HCT116 (cell line): ENCODE data around the gene ZHX3. TPM values are rescaled to one million over a fixed set of nuclear protein-coding genes. Genes with fewer than 3 reads are reported as not detected.

ENCODE experiments used
- ATAC-seq: fragments of 200-7000 bp; cut with Tn5 transposase; 2 replicates; pipeline ENCODE4 v1.9.1; 2020; ENCODE audit warnings: mild to moderate bottlenecking, moderate library complexity
- BruUV-seq: library from RNA; stranded (reverse); fragments of 400-500 nt; replicated peaks from 2 replicates; lab custom pipeline; 2021; lab: Mats Ljungman, UMichigan
- CTCF ChIA-PET: fragments of 300-600 bp; sonication (Branson Sonifier 250); formaldehyde crosslinking; loops from one replicate; lab custom pipeline; 2021; ENCODE audit warnings: antibody characterized with exemption; lab: Charles Lee
- POLR2A ChIA-PET: fragments of 300-600, 350-600 bp; sonication (Branson Sonifier 250); formaldehyde crosslinking; loops from one replicate; lab custom pipeline; 2021; ENCODE audit warnings: antibody characterized with exemption; lab: Charles Lee
- RAD21 ChIA-PET, 2 experiments: fragments of 300-600 bp; sonication (Branson Sonifier 250); formaldehyde crosslinking; loops; one replicate each; lab custom pipeline; 2023; ENCODE audit warnings: low total read pairs in 2 of 2; ENCODE audit not compliant: uncharacterized antibody in 2 of 2, unreplicated experiment in 2 of 2, low non-redundant PET in 1 of 2; lab: Charles Lee
- DNase-seq: peaks from one replicate; pipeline ENCODE4 v3.0.0-alpha.2; 2010; ENCODE audit warnings: low read depth, low spot score
- H2AFZ ChIP-seq: fragments of 200-600 bp; shearing (Covaris generic), sonication (generic); 2 replicates; pipeline ENCODE4 v1.6.1; 2017; ENCODE audit warnings: low read depth, mixed run types, mixed read lengths, antibody characterized with exemption, low read length; ENCODE audit not compliant: poor library complexity, severe bottlenecking
- H3K27ac ChIP-seq: 2 replicates; pipeline ENCODE4 v1.5.1; 2012; ENCODE audit warnings: low read depth, low read length
- H3K27me3 ChIP-seq: fragments of 200-600 bp; sonication (generic); 2 replicates; pipeline ENCODE4 v1.6.1; 2016; ENCODE audit warnings: mixed run types, low read length, mixed read lengths; ENCODE audit not compliant: insufficient read depth
- H3K36me3 ChIP-seq, 2 experiments: fragments of 200-500 bp in 1 of 2; fragments of 200-600 bp in 1 of 2; sonication (Bioruptor generic) in 1 of 2; sonication (generic) in 1 of 2; 2 replicates each; pipeline versions ENCODE4 v1.5.1 to v1.6.1; 2014 to 2016; ENCODE audit warnings: low read length in 2 of 2, inconsistent platforms in 1 of 2, mixed read lengths in 1 of 2, mixed run types in 1 of 2; ENCODE audit not compliant: insufficient read depth in 2 of 2, control insufficient read depth in 1 of 2
- H3K4me1 ChIP-seq, 2 experiments: fragments of 200-600 bp in 1 of 2; sonication (generic) in 1 of 2; 2 replicates each; pipeline versions ENCODE4 v1.5.1 to v1.6.1; 2012 to 2017; ENCODE audit warnings: low read length in 2 of 2, inconsistent platforms in 1 of 2, mild to moderate bottlenecking in 1 of 2, mixed read lengths in 1 of 2, mixed run types in 1 of 2, moderate library complexity in 1 of 2; ENCODE audit not compliant: insufficient read depth in 2 of 2, control insufficient read depth in 1 of 2
- H3K4me2 ChIP-seq: fragments of 200-600 bp; sonication (generic); 2 replicates; pipeline ENCODE4 v1.6.1; 2017; ENCODE audit warnings: mixed run types, low read length, mixed read lengths
- H3K4me3 ChIP-seq, 2 experiments: fragments of 200-600 bp in 1 of 2; sonication (generic) in 1 of 2; replicated peaks in 1 of 2; 2 replicates each; pipeline ENCODE4 v1.5.1; 2011 to 2016; ENCODE audit warnings: low read length in 2 of 2, control low read depth in 1 of 2, low read depth in 1 of 2, mild to moderate bottlenecking in 1 of 2, mixed read lengths in 1 of 2, mixed run types in 1 of 2
- H3K79me2 ChIP-seq: fragments of 200-600 bp; sonication (generic); 2 replicates; pipeline ENCODE4 v1.6.1; 2017; ENCODE audit warnings: mild to moderate bottlenecking, mixed run types, low read length, moderate library complexity, mixed read lengths; ENCODE audit not compliant: insufficient read depth
- H3K9ac ChIP-seq: fragments of 200-600 bp; sonication (generic); 2 replicates; pipeline ENCODE4 v1.6.1; 2016; ENCODE audit warnings: low read length, mixed read lengths
- H3K9me2 ChIP-seq: fragments of 200-600 bp; sonication (generic), shearing (Covaris generic); 2 replicates; pipeline ENCODE4 v1.6.1; 2017; ENCODE audit warnings: mixed run types, mild to moderate bottlenecking, moderate library complexity; ENCODE audit not compliant: insufficient read depth
- H3K9me3 ChIP-seq, 2 experiments: fragments of 200-500 bp in 1 of 2; fragments of 200-600 bp in 1 of 2; sonication (Bioruptor generic) in 1 of 2; sonication (generic) in 1 of 2; 2 replicates each; pipeline ENCODE4 v1.6.1; 2014 to 2017; ENCODE audit warnings: low read length in 2 of 2, mixed read lengths in 2 of 2, inconsistent platforms in 1 of 2, low read depth in 1 of 2, mild to moderate bottlenecking in 1 of 2, mixed run types in 1 of 2, moderate library complexity in 1 of 2; ENCODE audit not compliant: control insufficient read depth in 1 of 2, insufficient read depth in 1 of 2
- H4K20me1 ChIP-seq: fragments of 200-600 bp; sonication (generic), shearing (Covaris generic); 2 replicates; pipeline ENCODE4 v1.6.1; 2017; ENCODE audit warnings: mixed run types, mild to moderate bottlenecking, moderate library complexity; ENCODE audit not compliant: insufficient read depth
- ATF3 ChIP-seq: IDR thresholded peaks from 2 replicates; pipeline ENCODE4 v1.6.1; 2012
- CTCF ChIP-seq, 3 experiments: fragments of 200-600 bp in 1 of 3; sonication (generic) in 1 of 3; IDR thresholded peaks in 2 of 3; conservative IDR thresholded peaks in 1 of 3; 2 replicates each; pipeline ENCODE4 v1.5.1; 2012 to 2017; ENCODE audit warnings: low read depth in 2 of 3, low read length in 2 of 3, antibody characterized with exemption in 1 of 3, borderline replicate concordance in 1 of 3, control low read depth in 1 of 3, mild to moderate bottlenecking in 1 of 3, mixed read lengths in 1 of 3, mixed run types in 1 of 3, moderate library complexity in 1 of 3; ENCODE audit not compliant: insufficient read depth in 1 of 3
- EGR1 ChIP-seq: IDR thresholded peaks from 2 replicates; pipeline ENCODE4 v1.6.1; 2012; ENCODE audit warnings: low read depth
- ELF1 ChIP-seq: IDR thresholded peaks from 2 replicates; pipeline ENCODE4 v1.6.1; 2012; ENCODE audit warnings: low read depth, borderline replicate concordance
- EZH2phosphoT487 ChIP-seq: fragments of 200-600 bp; IDR thresholded peaks from 2 replicates; pipeline ENCODE4 v1.6.1; 2018; ENCODE audit warnings: antibody characterized with exemption, borderline replicate concordance
- FOSL1 ChIP-seq: IDR thresholded peaks from 2 replicates; pipeline ENCODE4 v1.6.1; 2012; ENCODE audit warnings: low read depth
- MAX ChIP-seq: IDR thresholded peaks from 2 replicates; pipeline ENCODE4 v1.6.1; 2012
- POLR2A ChIP-seq: IDR thresholded peaks from 2 replicates; pipeline ENCODE4 v1.7.0; 2011; ENCODE audit warnings: borderline replicate concordance; ENCODE audit not compliant: insufficient read depth, insufficient read length; ENCODE audit errors: extremely low read depth
- POLR2AphosphoS5 ChIP-seq: IDR thresholded peaks from 2 replicates; pipeline ENCODE4 v1.6.1; 2011; ENCODE audit warnings: mild to moderate bottlenecking, low read depth, low read length, moderate library complexity
- REST ChIP-seq: IDR thresholded peaks from 2 replicates; pipeline ENCODE4 v1.6.1; 2012; ENCODE audit warnings: low read depth
- SIN3A ChIP-seq: IDR thresholded peaks from 2 replicates; pipeline ENCODE4 v1.6.1; 2012; ENCODE audit warnings: low read depth
- SP1 ChIP-seq: IDR thresholded peaks from 2 replicates; pipeline ENCODE4 v1.6.1; 2012; ENCODE audit warnings: low read depth
- SRF ChIP-seq: IDR thresholded peaks from 2 replicates; pipeline ENCODE4 v1.6.1; 2012; ENCODE audit warnings: low read depth
- ZFX ChIP-seq: fragments of 450-650 bp; IDR thresholded peaks from 2 replicates; pipeline ENCODE4 v1.6.1; 2017
- ZNF274 ChIP-seq: fragments of 200-500 bp; sonication (Bioruptor generic); IDR thresholded peaks from 2 replicates; pipeline ENCODE4 v1.6.1; 2014; ENCODE audit warnings: mild to moderate bottlenecking, low read depth, low read length, inconsistent platforms
- intact Hi-C: fragments of 100-400 bp; cut with micrococcal nuclease; formaldehyde crosslinking; loops from 2 replicates; pipeline ENCODE4 v1.10.0; 2022
- total RNA-seq: library from RNA; stranded (reverse); gene quantifications from one replicate; pipeline ENCODE4 v1.2.1, GENCODE V29; 2021; ENCODE audit not compliant: unreplicated experiment

Gene ZHX3
- total RNA-seq, 1 experiment from 2014 or later: 13.3 TPM

- no TSS peak for BruUV-seq
- Histone ChIP-seq H3K9ac (no peak overlapping the region), H3K4me1 (no peaks in the 10 kb centered on the region), H3K4me2 (no peak overlapping the region), H3K27me3 (no peaks in the 10 kb centered on the region), H2AFZ (no peak overlapping the region), H3K9me3 (no peaks in the 10 kb centered on the region), H3K79me2 (no peaks in the 10 kb centered on the region), H3K4me3 (no peak overlapping the region), H4K20me1 (no peaks in the 10 kb centered on the region), H3K36me3 (no peaks in the 10 kb centered on the region), H3K27ac (no peak overlapping the region), H3K9me2 (no peaks in the 10 kb centered on the region)
- CTCF ChIA-PET: no interaction called here
- TF ChIP-seq SP1: no peak
- no peak for TF ChIP-seq ZNF274
- TF ChIP-seq ATF3: no peak
- TF ChIP-seq EGR1: no peak
- no peak for TF ChIP-seq ZFX
- intact Hi-C loops: no loop called here
- POLR2A ChIA-PET: no interaction called here
- DNase-seq (no peak), ATAC-seq (no peak)
- RAD21 ChIA-PET: no interaction called here
These were observed 61.0 kb downstream of the ZHX3 start for GRCh38 chr20:41256516-41256915.

- intact Hi-C loops: no loop called here
- Histone ChIP-seq H3K27ac (no peak overlapping the region), H3K9me2 (no peaks in the 10 kb centered on the region), H3K36me3 (no peaks in the 10 kb centered on the region), H3K79me2 (no peaks in the 10 kb centered on the region), H2AFZ (no peak overlapping the region), H3K4me1 (no peaks in the 10 kb centered on the region), H3K27me3 (no peaks in the 10 kb centered on the region), H3K9me3 (no peaks in the 10 kb centered on the region), H3K4me2 (no peak overlapping the region), H3K4me3 (no peak overlapping the region), H4K20me1 (no peaks in the 10 kb centered on the region), H3K9ac (no peak overlapping the region)
- ChIA-PET CTCF (no interaction called here), POLR2A (no interaction called here), RAD21 (no interaction called here)
- ATAC-seq (no peak), DNase-seq (no peak)
- TF ChIP-seq POLR2A (no peak), ZNF274 (no peak), POLR2AphosphoS5 (no peak), ELF1 (no peak), CTCF (IDR thresholded peaks at IDR 0.05 in 2 of 3, conservative IDR thresholded peaks at IDR 0.05 in 1 of 3; ENCODE audit: borderline replicate concordance in 1 of 3, insufficient read depth in 1 of 3, low read depth in 2 of 3, low read length in 2 of 3) (no peak), SIN3A (no peak), REST (no peak), SRF (no peak), MAX (no peak), FOSL1 (no peak), ZFX (no peak), EZH2phosphoT487 (no peak)
- no TSS peak for BruUV-seq
These were observed 61.9 kb downstream of the ZHX3 start for GRCh38 chr20:41255655-41256054.
